Right hindlimb (tissue), 1 donor: Measurements from ENCODE around the gene SH3PXD2B.
A peak's percentile ranks its signal among the peaks of the same experiment; 100 is the strongest.

Experiments used
- DNase-seq: peaks from one replicate; pipeline ENCODE4 v3.0.0-alpha.2; 2018

The SH3PXD2B gene

DNA sequence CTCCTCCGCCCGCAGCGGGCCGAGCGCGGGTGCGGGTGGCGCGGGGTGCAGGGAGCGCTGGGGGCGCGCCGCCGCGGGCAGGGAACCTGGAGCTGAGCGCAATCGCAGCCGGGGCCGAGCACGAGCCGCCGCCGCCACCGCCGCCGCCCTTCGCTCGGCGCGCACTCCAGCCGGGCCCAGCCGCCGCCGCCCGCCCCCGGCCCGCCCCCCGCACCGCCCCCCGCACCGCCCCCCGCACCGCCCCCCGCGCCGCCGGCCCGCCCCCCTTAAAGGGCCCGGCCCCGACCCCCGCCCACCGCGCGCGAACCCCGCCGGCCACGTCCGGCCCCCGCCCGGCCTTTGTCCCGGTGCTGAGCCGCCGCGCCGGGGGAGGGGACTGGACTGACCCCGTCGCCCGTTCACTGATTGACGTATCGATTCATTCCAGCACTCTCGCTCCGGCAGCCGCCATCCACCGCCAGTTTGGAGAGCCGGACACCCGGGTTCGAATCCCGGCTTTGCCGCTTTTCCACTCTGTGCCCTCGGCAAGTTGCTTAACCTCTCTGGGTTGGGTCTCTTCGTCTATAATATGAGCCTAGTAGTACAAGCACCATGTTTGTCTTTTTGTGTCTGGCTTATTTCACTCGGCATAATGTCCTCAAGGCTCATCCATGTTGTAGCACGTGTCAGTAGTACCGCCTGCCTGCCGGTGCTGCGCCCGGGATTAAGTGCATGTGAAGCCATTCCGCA lies at the start of gene SH3PXD2B:
SH3PXD2B (minus strand) TSS at position 168 of the 729 bp plus-strand sequence. CDS start 173 bp downstream, outside the sequence.
- peak; percentile 84 for DNase-seq

- peak; percentile 19 for DNase-seq
These were observed 48.6 kb upstream of the SH3PXD2B start for GRCh38 chr5:172502969-172503368.

DNA sequence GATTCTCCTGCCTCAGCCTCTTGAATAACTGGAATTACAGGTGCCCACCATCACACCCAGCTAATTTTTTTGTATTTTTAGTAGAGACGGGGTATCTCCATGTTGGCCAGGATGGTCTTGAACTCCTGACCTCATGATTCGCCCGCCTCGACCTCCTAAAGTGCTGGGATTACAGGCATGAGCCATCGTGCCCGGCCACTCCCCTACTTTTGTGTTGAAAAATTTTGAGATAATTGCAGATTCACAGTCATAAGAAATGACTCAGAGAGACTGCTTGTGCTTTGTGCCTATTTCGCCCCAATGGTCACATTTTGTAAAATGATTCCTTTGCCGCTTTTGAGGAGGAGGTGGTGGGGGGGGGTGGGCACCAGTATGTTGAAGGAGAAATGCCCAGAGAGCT lies 48.1 kb upstream of the SH3PXD2B start:
- peak; percentile 1 for DNase-seq

DNA sequence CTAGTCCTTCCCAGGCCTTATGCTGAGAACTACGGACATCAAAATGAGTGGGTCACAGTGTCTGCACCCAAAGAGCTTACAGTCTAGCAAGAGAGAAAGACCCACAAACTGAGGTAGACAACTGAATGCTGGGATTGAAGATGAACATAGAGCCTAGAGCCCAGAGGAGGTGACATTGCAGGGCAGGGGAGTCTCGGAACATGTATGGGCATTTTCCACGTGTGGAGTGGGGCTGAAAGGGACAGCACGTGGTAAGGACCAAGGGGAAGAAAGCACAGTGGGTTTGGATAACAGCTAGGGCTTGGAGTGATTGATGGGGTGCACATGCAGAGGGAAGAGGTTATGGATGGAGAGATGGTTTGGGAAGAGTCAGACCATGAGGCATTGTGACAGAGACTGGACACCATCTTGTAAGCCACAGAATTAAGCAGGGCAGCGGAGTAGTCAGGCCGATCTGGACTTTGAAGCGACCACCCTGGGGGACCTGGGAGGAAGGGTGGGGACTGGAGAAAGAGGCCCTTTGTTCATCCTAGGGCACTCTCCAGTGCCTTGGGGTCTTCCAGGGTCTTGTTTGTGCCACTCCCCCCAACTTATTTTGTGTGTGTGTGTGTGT lies 47.5 kb upstream of the SH3PXD2B start:
- DNase-seq: peak; percentile 4

GRCh38 chr5:172499287-172499686 lies 45.0 kb upstream of the SH3PXD2B start:
- no peak for DNase-seq

GRCh38 chr5:172498431-172499129 lies 44.3 kb upstream of the SH3PXD2B start:
- DNase-seq: no peak

DNA sequence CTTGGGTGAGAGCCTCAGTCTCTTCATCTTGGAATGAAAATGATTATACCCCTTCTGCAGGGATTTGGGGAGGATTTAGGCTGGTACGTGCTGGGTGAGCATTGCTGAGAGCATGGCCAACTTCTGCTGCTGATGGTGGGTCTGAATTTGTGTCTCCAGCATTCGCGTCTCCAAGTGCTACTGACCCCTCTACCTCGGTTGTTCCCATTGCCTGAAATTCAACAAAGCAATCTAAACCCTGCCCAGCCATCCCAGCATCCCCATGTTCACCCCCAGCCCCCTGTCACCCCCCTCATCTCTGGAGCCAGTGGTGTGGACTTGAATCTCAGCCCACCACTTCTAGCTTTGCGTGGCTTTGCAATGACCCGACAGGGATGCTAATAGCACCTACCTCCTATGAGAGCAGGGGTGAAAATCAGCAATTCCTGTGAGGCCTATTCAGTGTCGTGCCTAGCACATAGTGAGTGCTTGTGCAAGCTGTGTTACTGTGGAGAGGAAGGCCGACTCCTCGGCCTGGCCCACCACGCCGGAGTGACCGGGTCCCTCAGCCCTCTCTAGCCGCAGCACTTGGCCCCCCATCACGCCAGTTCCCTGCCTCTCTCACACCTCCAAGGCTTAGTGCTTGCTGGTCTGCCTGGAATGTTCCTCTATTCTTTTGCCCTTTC lies 43.4 kb upstream of the SH3PXD2B start:
- DNase-seq: peak; percentile 6

DNA sequence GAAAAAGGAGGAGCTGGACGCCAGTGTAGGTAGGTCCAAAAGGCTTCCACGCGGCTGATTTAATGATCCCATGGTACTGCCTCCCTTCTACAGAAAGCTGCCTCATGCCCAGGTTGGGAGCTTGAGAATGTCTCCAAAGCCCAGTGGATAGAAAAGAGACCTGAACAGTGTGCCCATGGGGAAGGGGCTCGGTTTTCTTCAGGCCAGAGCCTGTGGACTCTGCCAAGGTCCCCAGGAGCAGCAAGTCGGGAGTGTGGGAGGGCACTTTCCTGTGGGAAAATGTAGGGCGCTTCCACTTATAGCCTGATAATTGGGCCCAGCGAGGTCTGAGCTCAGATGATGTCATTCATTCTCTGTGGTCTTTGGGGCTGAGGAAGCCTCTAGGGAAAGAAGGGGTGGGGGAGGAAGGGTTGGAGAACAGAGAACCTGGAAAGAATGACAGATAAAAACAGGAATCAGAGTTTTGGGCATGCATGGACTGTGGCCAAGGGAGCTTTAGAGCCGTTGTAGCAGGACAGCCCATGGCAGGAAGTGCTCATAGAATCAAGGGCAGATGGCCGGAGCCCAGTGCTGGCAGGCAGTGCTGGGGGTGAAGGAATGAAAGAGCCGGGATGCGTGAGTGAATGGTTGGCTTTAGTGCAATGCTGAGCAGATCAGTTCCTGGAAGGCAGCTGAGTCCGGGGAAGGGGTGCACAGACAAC lies 42.5 kb upstream of the SH3PXD2B start:
- DNase-seq: peak; percentile 78

- no peak for DNase-seq
These were observed 40.5 kb upstream of the SH3PXD2B start for GRCh38 chr5:172494630-172495505.

GRCh38 chr5:172493906-172494305 lies 39.6 kb upstream of the SH3PXD2B start:
- DNase-seq: no peak

DNA sequence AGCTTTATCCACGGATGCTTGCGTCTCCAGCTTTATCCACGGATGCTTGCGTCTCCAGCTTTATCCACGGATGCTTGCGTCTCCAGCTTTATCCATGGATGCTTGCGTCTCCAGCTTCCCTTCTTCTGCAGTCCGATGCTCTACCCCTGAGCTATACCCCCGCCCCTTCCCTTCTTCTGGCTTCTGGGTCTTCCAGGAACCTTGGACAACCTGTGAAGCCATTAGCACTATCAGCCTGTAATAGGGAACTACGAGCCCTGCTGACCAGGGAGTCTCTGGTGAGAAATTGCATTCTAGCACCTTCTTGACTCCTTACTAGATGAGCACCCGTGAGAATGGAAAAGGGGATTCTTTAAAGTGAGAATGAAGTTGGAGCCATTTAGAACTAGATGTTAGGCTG lies 39.1 kb upstream of the SH3PXD2B start:
- no peak for DNase-seq

DNA sequence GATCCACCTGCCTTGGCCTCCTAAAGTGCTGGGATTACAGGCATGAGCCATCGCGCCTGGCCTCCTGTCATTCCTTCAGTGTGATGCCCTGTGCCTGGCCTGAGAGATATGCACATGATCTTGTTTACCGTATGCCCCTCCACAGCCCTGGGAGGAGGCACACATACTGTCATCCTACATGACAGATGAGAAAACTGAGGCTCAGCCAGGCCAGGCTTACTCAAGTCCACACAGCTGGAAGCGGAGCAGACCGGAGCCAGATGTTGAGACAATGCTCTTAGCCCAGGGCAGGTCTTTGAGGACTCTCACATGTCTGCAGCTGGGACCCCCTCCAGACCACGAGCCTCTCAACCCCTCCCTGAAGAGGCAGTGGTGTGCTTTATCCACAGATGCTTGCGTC lies 38.7 kb upstream of the SH3PXD2B start:
- DNase-seq: peak; percentile 78

DNA sequence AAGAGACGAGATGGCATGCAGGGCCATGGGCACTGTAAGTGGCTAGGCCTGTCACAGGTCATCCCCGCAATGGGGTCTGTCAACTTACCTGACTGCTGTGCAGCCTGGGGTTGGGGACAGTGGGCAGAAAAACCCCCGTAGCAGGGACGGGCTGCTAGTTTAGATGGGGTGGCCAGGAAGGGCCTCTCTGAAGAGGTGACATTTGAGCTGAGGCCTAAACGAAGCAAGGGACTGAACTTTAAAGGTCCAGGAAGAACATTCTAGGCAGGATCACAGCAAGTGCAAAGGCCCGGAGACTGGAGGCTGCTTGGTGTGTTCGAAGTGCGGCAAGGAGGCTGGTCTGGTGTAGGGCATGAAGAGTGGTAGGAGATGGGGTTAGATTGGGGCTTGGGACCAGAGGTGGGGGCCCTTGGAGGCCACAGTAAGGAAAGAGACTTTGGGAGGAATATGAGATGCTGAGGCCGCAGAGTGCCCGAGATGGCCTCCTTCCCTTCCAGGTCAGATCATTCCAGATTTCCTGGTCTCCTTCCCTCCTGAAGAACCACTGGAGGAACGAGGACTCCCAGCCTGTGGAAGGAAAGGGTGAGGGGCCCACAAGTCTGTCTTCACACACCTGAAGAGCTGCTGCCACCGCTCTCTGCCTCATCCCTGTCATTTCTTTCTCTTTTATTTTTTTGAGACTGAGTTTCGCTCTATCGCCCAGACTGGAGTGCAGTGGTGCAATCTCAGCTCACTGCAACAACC lies 37.9 kb upstream of the SH3PXD2B start:
- no peak for DNase-seq

DNA sequence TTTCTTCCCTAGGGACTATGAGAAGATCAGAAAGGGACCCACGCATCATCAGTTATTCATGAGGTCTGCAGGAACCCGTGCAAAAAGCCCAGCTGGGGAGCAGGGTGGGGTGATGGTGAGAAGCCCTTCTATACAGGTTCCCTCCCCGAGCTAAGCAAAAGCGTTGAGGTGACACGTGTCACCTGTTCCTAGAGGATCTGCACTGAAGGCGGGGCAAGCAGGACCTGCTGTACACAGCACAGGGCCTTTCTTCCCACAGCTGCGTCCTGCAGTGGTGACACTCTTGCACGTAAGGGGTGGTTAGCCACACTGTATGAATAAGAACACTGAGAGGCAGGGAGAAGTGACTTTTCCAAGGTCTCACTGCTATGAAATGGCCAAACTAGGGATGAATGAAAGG lies 37.2 kb upstream of the SH3PXD2B start:
- DNase-seq: no peak

DNA sequence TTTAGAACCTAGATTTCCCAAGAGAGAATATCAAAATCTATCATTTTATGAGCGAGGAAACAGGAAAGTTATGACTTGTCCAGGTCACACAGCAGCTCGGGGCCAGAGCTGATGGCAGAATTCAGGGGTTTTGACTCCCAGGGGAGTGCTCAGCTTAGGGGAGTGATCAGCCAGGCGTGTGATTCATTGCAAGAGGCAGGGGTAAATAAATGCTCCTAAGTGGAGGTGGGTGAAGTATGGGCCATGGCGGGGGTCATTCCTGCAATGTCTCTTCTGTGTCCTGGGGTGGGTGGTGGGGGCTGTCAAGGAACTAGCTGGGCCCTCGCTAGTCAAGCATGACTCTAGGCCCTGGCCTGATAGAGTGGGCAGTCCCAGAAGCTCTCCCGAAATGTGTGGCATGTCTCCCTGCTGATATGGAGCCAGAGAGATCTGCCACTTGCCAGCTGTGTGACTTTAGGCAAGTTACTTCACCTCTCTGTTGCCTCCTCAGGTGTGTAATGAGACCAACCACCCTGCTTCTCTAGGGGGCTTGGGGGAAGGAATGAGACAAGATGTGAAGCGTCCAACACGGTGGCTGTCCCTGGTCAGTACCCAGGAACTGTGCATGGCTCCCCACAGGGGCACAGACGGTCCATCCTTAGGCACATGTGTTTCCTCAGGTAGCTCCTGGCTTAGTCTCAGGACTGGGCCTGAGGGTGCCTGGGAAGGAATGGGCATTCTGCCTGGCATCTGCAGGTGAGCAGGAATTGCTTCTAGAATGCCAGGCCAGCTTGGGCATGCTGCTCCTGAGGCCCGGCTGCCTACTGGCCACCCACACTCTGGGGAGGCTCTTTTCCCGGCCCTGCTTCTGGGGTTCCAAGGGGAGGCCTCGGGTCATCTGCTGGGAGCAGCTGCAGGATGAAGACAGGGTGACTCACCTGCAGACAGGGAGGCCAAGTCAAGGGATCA lies 36.5 kb upstream of the SH3PXD2B start:
- DNase-seq: no peak

DNA sequence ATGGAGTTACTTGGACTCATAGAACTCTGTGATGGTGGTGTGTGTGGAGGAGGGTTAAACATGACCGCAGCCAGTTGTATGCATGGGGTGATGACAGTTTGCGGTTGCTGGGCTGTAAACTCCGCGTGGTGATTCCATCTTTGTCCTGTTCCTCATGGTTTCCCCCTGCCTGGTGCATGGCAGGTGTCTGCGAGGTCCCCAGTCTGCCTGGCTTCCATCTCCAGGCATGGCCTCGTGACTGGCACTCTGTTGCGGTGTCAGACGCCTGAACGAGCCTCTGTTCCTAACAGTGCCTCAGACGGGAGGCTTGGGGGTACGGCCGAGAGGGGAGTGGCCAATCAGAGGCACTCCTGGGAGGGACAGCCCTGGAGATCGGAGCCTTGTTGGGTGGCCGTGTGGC lies 33.9 kb upstream of the SH3PXD2B start:
- no peak for DNase-seq

- no peak for DNase-seq
These were observed 33.3 kb upstream of the SH3PXD2B start for GRCh38 chr5:172487671-172488070.

GRCh38 chr5:172486912-172487311 lies 32.6 kb upstream of the SH3PXD2B start:
- no peak for DNase-seq

DNA sequence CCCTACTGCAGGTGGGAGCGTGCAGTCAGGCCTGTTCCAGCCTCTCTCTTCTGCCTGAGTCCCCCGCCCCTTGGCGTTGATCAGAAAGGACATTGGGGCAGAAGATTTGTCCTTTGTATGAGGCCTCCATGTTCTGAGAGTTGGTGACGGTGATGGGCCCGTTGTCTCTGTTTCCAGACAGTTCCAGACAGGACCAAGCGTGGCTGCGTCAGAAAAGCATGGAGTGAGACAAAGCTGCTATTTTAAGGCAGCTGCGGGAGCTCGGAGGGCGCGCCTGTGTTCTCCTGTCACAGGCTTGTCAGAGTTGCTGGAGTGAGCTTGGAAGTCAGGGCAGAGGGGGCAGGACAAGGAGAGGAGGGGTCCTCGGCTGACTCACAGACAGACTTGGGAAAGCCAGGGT lies 32.1 kb upstream of the SH3PXD2B start:
- no peak for DNase-seq
